H1 (cell line): ENCODE results near the gene TIMM23. TPM values are rescaled to one million over a fixed set of nuclear protein-coding genes. Genes with fewer than 3 reads are reported as not detected.
A peak's percentile ranks its signal among the peaks of the same experiment; 100 is the strongest.

Experiments
- CEBPB ChIP-seq: IDR thresholded peaks from 2 replicates; pipeline ENCODE4 v1.6.1; 2012; ENCODE audit warnings: low read depth, low read length
- CREB1 ChIP-seq: IDR thresholded peaks from 2 replicates; pipeline ENCODE4 v1.6.1; 2012; ENCODE audit warnings: inconsistent platforms
- JUND ChIP-seq: IDR thresholded peaks from 2 replicates; pipeline ENCODE4 v1.6.1; 2011; ENCODE audit warnings: mild to moderate bottlenecking, improper control_type of control experiment, low read length
- NRF1 ChIP-seq: IDR thresholded peaks from 2 replicates; pipeline ENCODE4 v1.6.1; 2011; ENCODE audit warnings: mild to moderate bottlenecking, low read depth, low read length, improper control_type of control experiment
- PHF8 ChIP-seq: fragments of 200-600 bp; sonication (generic); conservative IDR thresholded peaks from 2 replicates; pipeline ENCODE4 v1.7.1; 2012; ENCODE audit warnings: low read depth, mild to moderate bottlenecking, inconsistent platforms, low read length, moderate library complexity
- POLR2A ChIP-seq, 2 experiments: IDR thresholded peaks; 1 replicate in 1 of 2; 2 replicates in 1 of 2; pipeline ENCODE4 v1.6.1; 2011; ENCODE audit warnings: low read depth in 2 of 2, low read length in 2 of 2, mild to moderate bottlenecking in 2 of 2; ENCODE audit errors: control extremely low read depth in 1 of 2
- POU5F1 ChIP-seq: IDR thresholded peaks from 2 replicates; pipeline ENCODE4 v1.6.1; 2011; ENCODE audit warnings: low read depth, mild to moderate bottlenecking, low read length, moderate library complexity
- SAP30 ChIP-seq: fragments of 300-600 bp; sonication (generic); IDR thresholded peaks from 2 replicates; pipeline ENCODE4 v1.7.1; 2012; ENCODE audit warnings: low read length, moderate library complexity, mild to moderate bottlenecking, inconsistent platforms; ENCODE audit not compliant: insufficient read depth, insufficient replicate concordance
- SP4 ChIP-seq: IDR thresholded peaks from 2 replicates; pipeline ENCODE4 v1.6.1; 2012; ENCODE audit warnings: low read length, inconsistent platforms
- TAF1 ChIP-seq: IDR thresholded peaks from 2 replicates; pipeline ENCODE4 v1.6.1; 2011; ENCODE audit warnings: mild to moderate bottlenecking, low read depth, low read length
- YY1 ChIP-seq: IDR thresholded peaks from 2 replicates; pipeline ENCODE4 v1.6.1; 2011; ENCODE audit warnings: low read depth, mild to moderate bottlenecking, low read length
- polyA plus RNA-seq, 7 experiments: library from polyadenylated mRNA; depleted of rRNA in 3 of 7; stranded (reverse) in 5 of 7; unstranded in 2 of 7; fragments of >200 nt in 5 of 7; fragments of 200-250 nt in 2 of 7; gene quantifications; 1 replicate in 5 of 7; 2 replicates in 1 of 7; 4 replicates in 1 of 7; pipeline versions ENCODE4 v1.2.1 to v1.2.3, GENCODE V29; 2011 to 2013; ENCODE audit warnings: missing spikeins in 2 of 7, mixed read lengths in 2 of 7
- total RNA-seq: library from RNA; stranded (reverse); fragmentation: NEBNext Ultra II Directional; extraction: Animal tissue kit (Norgen Biotek cat#: 25700); gene quantifications from 2 replicates; pipeline ENCODE4 v1.2.1, GENCODE V29; 2021
- TF ChIP-seq, protein P1 (sequence below): fragments of 300-600 bp; sonication (generic); IDR thresholded peaks from 2 replicates; pipeline ENCODE4 v1.7.1; 2012; ENCODE audit warnings: low read length, moderate library complexity, mild to moderate bottlenecking, inconsistent platforms; ENCODE audit not compliant: insufficient replicate concordance

The TIMM23 gene
- total and polyA plus RNA-seq, 2 of the 8 experiments (the other 6 are each of a cell fraction or from before 2014, with no cell fraction given): 101 to 130 TPM

- TF ChIP-seq, protein P1, sequence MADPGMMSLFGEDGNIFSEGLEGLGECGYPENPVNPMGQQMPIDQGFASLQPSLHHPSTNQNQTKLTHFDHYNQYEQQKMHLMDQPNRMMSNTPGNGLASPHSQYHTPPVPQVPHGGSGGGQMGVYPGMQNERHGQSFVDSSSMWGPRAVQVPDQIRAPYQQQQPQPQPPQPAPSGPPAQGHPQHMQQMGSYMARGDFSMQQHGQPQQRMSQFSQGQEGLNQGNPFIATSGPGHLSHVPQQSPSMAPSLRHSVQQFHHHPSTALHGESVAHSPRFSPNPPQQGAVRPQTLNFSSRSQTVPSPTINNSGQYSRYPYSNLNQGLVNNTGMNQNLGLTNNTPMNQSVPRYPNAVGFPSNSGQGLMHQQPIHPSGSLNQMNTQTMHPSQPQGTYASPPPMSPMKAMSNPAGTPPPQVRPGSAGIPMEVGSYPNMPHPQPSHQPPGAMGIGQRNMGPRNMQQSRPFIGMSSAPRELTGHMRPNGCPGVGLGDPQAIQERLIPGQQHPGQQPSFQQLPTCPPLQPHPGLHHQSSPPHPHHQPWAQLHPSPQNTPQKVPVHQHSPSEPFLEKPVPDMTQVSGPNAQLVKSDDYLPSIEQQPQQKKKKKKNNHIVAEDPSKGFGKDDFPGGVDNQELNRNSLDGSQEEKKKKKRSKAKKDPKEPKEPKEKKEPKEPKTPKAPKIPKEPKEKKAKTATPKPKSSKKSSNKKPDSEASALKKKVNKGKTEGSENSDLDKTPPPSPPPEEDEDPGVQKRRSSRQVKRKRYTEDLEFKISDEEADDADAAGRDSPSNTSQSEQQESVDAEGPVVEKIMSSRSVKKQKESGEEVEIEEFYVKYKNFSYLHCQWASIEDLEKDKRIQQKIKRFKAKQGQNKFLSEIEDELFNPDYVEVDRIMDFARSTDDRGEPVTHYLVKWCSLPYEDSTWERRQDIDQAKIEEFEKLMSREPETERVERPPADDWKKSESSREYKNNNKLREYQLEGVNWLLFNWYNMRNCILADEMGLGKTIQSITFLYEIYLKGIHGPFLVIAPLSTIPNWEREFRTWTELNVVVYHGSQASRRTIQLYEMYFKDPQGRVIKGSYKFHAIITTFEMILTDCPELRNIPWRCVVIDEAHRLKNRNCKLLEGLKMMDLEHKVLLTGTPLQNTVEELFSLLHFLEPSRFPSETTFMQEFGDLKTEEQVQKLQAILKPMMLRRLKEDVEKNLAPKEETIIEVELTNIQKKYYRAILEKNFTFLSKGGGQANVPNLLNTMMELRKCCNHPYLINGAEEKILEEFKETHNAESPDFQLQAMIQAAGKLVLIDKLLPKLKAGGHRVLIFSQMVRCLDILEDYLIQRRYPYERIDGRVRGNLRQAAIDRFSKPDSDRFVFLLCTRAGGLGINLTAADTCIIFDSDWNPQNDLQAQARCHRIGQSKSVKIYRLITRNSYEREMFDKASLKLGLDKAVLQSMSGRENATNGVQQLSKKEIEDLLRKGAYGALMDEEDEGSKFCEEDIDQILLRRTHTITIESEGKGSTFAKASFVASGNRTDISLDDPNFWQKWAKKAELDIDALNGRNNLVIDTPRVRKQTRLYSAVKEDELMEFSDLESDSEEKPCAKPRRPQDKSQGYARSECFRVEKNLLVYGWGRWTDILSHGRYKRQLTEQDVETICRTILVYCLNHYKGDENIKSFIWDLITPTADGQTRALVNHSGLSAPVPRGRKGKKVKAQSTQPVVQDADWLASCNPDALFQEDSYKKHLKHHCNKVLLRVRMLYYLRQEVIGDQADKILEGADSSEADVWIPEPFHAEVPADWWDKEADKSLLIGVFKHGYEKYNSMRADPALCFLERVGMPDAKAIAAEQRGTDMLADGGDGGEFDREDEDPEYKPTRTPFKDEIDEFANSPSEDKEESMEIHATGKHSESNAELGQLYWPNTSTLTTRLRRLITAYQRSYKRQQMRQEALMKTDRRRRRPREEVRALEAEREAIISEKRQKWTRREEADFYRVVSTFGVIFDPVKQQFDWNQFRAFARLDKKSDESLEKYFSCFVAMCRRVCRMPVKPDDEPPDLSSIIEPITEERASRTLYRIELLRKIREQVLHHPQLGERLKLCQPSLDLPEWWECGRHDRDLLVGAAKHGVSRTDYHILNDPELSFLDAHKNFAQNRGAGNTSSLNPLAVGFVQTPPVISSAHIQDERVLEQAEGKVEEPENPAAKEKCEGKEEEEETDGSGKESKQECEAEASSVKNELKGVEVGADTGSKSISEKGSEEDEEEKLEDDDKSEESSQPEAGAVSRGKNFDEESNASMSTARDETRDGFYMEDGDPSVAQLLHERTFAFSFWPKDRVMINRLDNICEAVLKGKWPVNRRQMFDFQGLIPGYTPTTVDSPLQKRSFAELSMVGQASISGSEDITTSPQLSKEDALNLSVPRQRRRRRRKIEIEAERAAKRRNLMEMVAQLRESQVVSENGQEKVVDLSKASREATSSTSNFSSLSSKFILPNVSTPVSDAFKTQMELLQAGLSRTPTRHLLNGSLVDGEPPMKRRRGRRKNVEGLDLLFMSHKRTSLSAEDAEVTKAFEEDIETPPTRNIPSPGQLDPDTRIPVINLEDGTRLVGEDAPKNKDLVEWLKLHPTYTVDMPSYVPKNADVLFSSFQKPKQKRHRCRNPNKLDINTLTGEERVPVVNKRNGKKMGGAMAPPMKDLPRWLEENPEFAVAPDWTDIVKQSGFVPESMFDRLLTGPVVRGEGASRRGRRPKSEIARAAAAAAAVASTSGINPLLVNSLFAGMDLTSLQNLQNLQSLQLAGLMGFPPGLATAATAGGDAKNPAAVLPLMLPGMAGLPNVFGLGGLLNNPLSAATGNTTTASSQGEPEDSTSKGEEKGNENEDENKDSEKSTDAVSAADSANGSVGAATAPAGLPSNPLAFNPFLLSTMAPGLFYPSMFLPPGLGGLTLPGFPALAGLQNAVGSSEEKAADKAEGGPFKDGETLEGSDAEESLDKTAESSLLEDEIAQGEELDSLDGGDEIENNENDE: no peak
- TF ChIP-seq PHF8 (peak; percentile 29; the same call in 1 of the 2 replicates), POU5F1 (no peak), CEBPB (no peak), CREB1 (peak; percentile 89), JUND (no peak), SAP30 (no peak), POLR2A (IDR thresholded peaks at IDR 0.05; ENCODE audit: control extremely low read depth in 1 of 2, low read depth in 2 of 2, low read length in 2 of 2) (peak in 1 of 2 experiments; percentile 65; a peak in 2 of 3 replicates), YY1 (no peak), NRF1 (no peak), TAF1 (peak; percentile 57; the same call in 1 of the 2 replicates), SP4 (no peak)
Measured at GRCh38 chr10:46022978-46023702, 50.9 kb downstream of the TIMM23 start (continued).
